HS-5 (cell line): ENCODE data around the gene KLHL2.

Experiments
- DNase-seq: peaks from one replicate; pipeline ENCODE4 v3.0.0-alpha.2; 2012; ENCODE audit warnings: low read depth

Gene KLHL2

DNA sequence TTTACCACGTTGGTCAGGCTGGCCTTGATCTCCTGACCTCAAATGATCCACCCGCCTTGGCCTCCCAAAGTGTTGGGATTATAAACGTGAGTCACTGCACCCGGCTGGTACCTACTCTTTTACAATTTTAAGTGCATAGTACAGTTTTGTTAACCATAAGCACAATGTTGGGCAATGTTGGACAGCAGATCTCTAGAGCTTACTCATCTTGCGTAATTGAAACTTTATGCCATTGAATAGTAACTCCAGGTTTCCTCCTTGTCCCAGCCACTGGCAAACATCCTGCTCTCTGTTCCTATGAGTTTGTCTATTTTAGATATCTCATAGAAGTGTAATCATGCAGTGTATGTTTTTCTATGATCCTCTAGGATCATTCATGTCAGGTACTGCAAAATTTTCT lies 162.2 kb downstream of the KLHL2 start:
- DNase-seq: no peak

DNA sequence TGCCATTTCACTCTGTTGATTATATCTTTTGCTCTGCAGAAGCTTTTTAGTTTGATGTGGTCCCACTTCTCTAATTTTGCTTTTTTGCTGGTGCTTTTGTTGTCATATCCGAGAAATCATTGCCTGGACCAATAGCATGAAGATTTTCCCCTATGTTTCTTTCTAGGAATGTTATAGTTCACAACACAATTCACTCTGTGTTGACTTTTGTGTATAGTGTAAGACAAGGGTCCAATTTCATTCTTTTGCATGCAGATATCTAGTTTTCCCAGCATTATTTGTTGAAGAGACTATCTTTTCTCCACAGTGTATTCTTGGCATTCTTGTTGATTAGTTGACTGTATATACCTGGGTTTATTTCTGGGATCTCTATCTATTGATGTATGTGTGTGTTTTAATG lies 163.2 kb downstream of the KLHL2 start:
- DNase-seq: no peak
